OCI-LY7 (cell line): ENCODE results near the gene MRPS11. TPM values are rescaled to one million over a fixed set of nuclear protein-coding genes. Genes with fewer than 3 reads are reported as not detected.
"Not testable (repeated sequence)": the region's sequence is repeated elsewhere in the genome, so short reads cannot be mapped to it uniquely, and the experiment has no call there.

Source experiments
- BruUV-seq: library from RNA; stranded (reverse); fragments of 400-500 nt; replicated peaks from 2 replicates; lab custom pipeline; 2021; lab: Mats Ljungman, UMichigan
- CTCF ChIA-PET: fragments of 300-600 bp; sonication (Branson Sonifier 250); formaldehyde crosslinking; loops from one replicate; lab custom pipeline; 2022; ENCODE audit warnings: antibody characterized with exemption; ENCODE audit not compliant: unreplicated experiment; lab: Charles Lee
- POLR2A ChIA-PET: fragments of 300-600 bp; sonication (Branson Sonifier 250); formaldehyde crosslinking; loops from one replicate; lab custom pipeline; 2022; ENCODE audit warnings: antibody characterized with exemption; lab: Charles Lee
- DNase-seq: peaks from one replicate; pipeline ENCODE4 v3.0.0-alpha.2; 2015; ENCODE audit warnings: low spot score
- H2AFZ ChIP-seq: fragments of 200-600 bp; sonication (generic), shearing (Covaris generic); 2 replicates; pipeline ENCODE4 v1.6.1; 2014; ENCODE audit warnings: mild to moderate bottlenecking, antibody characterized with exemption, low read length, moderate library complexity
- H3K27ac ChIP-seq: fragments of 200-600 bp; sonication (generic); 2 replicates; pipeline ENCODE4 v1.5.1; 2014; ENCODE audit warnings: mixed run types, low read depth, mild to moderate bottlenecking, moderate library complexity, low read length, inconsistent platforms; ENCODE audit not compliant: poor library complexity, severe bottlenecking
- H3K36me3 ChIP-seq: fragments of 200-600 bp; sonication (generic); 2 replicates; pipeline ENCODE4 v1.6.1; 2014; ENCODE audit warnings: mild to moderate bottlenecking, antibody characterized with exemption, low read length, moderate library complexity, mixed read lengths; ENCODE audit not compliant: insufficient read depth
- H3K4me1 ChIP-seq: fragments of 200-600 bp; sonication (generic); 2 replicates; pipeline ENCODE4 v1.5.1; 2014; ENCODE audit warnings: mild to moderate bottlenecking, low read length; ENCODE audit not compliant: insufficient read depth, poor library complexity, severe bottlenecking
- H3K4me2 ChIP-seq: fragments of 200-600 bp; sonication (generic); 2 replicates; pipeline ENCODE4 v1.6.1; 2014; ENCODE audit warnings: mild to moderate bottlenecking, low read length
- H3K4me3 ChIP-seq: fragments of 200-600 bp; sonication (generic); 2 replicates; pipeline ENCODE4 v1.5.1; 2014; ENCODE audit warnings: mild to moderate bottlenecking, low read depth, low read length; ENCODE audit not compliant: poor library complexity, severe bottlenecking
- H3K79me2 ChIP-seq: fragments of 200-600 bp; sonication (generic); 2 replicates; pipeline ENCODE4 v1.6.1; 2016; ENCODE audit warnings: low read depth, mild to moderate bottlenecking, low read length, moderate library complexity, mixed read lengths; ENCODE audit not compliant: insufficient read depth
- H3K9me2 ChIP-seq: fragments of 200-600 bp; sonication (generic); 2 replicates; pipeline ENCODE4 v1.6.1; 2016; ENCODE audit warnings: mild to moderate bottlenecking, low read length, mixed read lengths; ENCODE audit not compliant: insufficient read depth
- H3K9me3 ChIP-seq: fragments of 200-600 bp; sonication (generic); 2 replicates; pipeline ENCODE4 v1.6.1; 2014; ENCODE audit warnings: mild to moderate bottlenecking, mixed run types, low read length, mixed read lengths
- H4K20me1 ChIP-seq: fragments of 200-600 bp; sonication (generic); 2 replicates; pipeline ENCODE4 v1.6.1; 2014; ENCODE audit warnings: mild to moderate bottlenecking, antibody characterized with exemption, low read length, moderate library complexity, mixed read lengths; ENCODE audit not compliant: insufficient read depth
- CTCF ChIP-seq: fragments of 200-600 bp; sonication (generic); conservative IDR thresholded peaks from 2 replicates; pipeline ENCODE4 v1.5.1; 2014; ENCODE audit warnings: mild to moderate bottlenecking, antibody characterized with exemption, low read length, moderate library complexity, mixed read lengths
- EZH2phosphoT487 ChIP-seq: fragments of 200-600 bp; sonication (generic); IDR thresholded peaks from 2 replicates; pipeline ENCODE4 v1.6.1; 2018; ENCODE audit warnings: low read depth, borderline replicate concordance, mild to moderate bottlenecking, mixed run types, antibody characterized with exemption, low read length, moderate library complexity, mixed read lengths
- intact Hi-C: fragments of 100-400 bp; cut with micrococcal nuclease; formaldehyde crosslinking; loops from one replicate; pipeline ENCODE4 v1.10.0; 2022; ENCODE audit not compliant: unreplicated experiment
- total RNA-seq, 2 experiments: library from RNA; depleted of rRNA in 1 of 2; stranded (reverse); fragments of >200 nt in 1 of 2; shearing (Covaris generic) in 1 of 2; gene quantifications; 2 replicates each; pipeline ENCODE4 v1.2.3, GENCODE V29; 2014 to 2022

MRPS11 gene
- total RNA-seq, 2 experiments from 2014 or later: 61.6 to 84.0 TPM

DNA sequence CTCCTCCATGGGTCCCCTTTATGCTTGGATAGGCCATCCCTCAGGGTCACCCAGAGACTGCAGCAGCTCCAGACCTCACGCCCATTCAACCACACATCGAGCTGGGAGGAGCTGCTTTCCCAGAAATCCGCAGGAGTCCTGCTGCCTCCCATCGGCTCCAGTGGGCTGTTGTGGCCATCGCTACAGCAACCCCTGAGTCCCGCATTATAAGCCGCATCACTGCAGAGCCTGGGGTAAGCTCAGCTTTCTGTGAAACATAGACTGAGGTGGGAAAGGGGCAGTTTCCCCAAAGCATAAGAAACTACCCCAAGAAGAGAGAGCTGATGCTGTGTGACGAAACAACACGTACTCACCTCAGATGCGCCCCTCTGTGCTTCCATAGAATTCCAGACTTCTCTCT is 36.1 kb upstream of the MRPS11 start:
- TF ChIP-seq EZH2phosphoT487: no peak
- TF ChIP-seq CTCF: no peak
- CTCF ChIA-PET: no interaction called here
- Histone ChIP-seq H3K27ac (no peak overlapping the region), H2AFZ (no peak overlapping the region), H3K4me3 (no peak overlapping the region), H3K9me3 (no peaks in the 10 kb centered on the region), H4K20me1 (no peaks in the 10 kb centered on the region), H3K4me2 (no peak overlapping the region), H3K79me2 (no peaks in the 10 kb centered on the region), H3K36me3 (no peaks in the 10 kb centered on the region), H3K9me2 (no peaks in the 10 kb centered on the region), H3K4me1 (no peaks in the 10 kb centered on the region)
- no peak for DNase-seq
- no TSS peak for BruUV-seq
- POLR2A ChIA-PET: interaction anchor here (0.7 kb wide), 1 partner anchor 36 kb away, joined by 3 read pairs; the partner anchor contains the start of genes MRPL46 and MRPS11
- intact Hi-C loops: no loop called here

- H3K4me1 ChIP-seq: no peaks in the 10 kb centered on the region
- CTCF ChIA-PET: no interaction called here
- no TSS peak for BruUV-seq
Measured at GRCh38 chr15:88433046-88433685, 34.3 kb upstream of the MRPS11 start.

GRCh38 chr15:88434106-88434505 is 33.4 kb upstream of the MRPS11 start:
- H3K4me2 ChIP-seq, H3K4me1 ChIP-seq, H3K4me3 ChIP-seq, BruUV-seq, DNase-seq, H3K9me2 ChIP-seq, H3K36me3 ChIP-seq, H2AFZ ChIP-seq, H3K9me3 ChIP-seq, H4K20me1 ChIP-seq, H3K79me2 ChIP-seq, intact Hi-C loops, CTCF ChIA-PET, H3K27ac ChIP-seq: not testable (repeated sequence)
- POLR2A ChIA-PET: interaction anchor here (0.7 kb wide), 1 partner anchor 48 kb away, joined by 3 read pairs; no protein-coding TSS in a partner anchor

More at GRCh38 chr15:88433046-88433685, 34.3 kb upstream of the MRPS11 start:
- Histone ChIP-seq H3K9me2 (no peaks in the 10 kb centered on the region), H3K4me2 (no peak overlapping the region), H3K36me3 (no peaks in the 10 kb centered on the region), H3K9me3 (no peaks in the 10 kb centered on the region), H3K4me3 (no peak overlapping the region), H3K79me2 (no peaks in the 10 kb centered on the region), H3K27ac (no peak overlapping the region), H4K20me1 (no peaks in the 10 kb centered on the region), H2AFZ (no peak overlapping the region)
- DNase-seq: no peak
- no peak for TF ChIP-seq CTCF
- TF ChIP-seq EZH2phosphoT487: no peak
- POLR2A ChIA-PET: interaction anchor here (0.7 kb wide), 1 partner anchor 47 kb away, joined by 3 read pairs; no protein-coding TSS in a partner anchor
- intact Hi-C loops: no loop called here
